GM23338 (cell line): Measurements from ENCODE around the gene XIRP2. TPM values are rescaled to one million over a fixed set of nuclear protein-coding genes. Genes with fewer than 3 reads are reported as not detected.
"Not testable (repeated sequence)": the region's sequence is repeated elsewhere in the genome, so short reads cannot be mapped to it uniquely, and the experiment has no call there.

Experiments used
- ATAC-seq: fragments of 200-7000 bp; cut with Tn5 transposase; 3 replicates; pipeline ENCODE4 v1.9.1; 2020
- DNase-seq: peaks from one replicate; pipeline ENCODE4 v3.0.0-alpha.2; 2015; ENCODE audit warnings: low spot score
- H2AFZ ChIP-seq: fragments of 200-600 bp; sonication (generic); 2 replicates; pipeline ENCODE4 v1.8.0; 2016; ENCODE audit warnings: antibody characterized with exemption, mild to moderate bottlenecking, moderate library complexity
- H3F3A ChIP-seq: fragments of 200-600 bp; sonication (generic); replicated peaks from 2 replicates; pipeline ENCODE4 v1.8.0; 2017; ENCODE audit warnings: antibody characterized with exemption, mixed run types, low read depth
- H3K27ac ChIP-seq: fragments of 200-600 bp; sonication (generic); 2 replicates; pipeline ENCODE4 v1.6.1; 2016; ENCODE audit warnings: low read depth
- H3K27me3 ChIP-seq: fragments of 200-600 bp; sonication (generic); 2 replicates; pipeline ENCODE4 v1.8.0; 2016; ENCODE audit warnings: mild to moderate bottlenecking, mixed run types, moderate library complexity; ENCODE audit not compliant: insufficient read depth
- H3K36me3 ChIP-seq: fragments of 200-600 bp; sonication (generic); 2 replicates; pipeline ENCODE4 v1.8.0; 2016; ENCODE audit warnings: mild to moderate bottlenecking; ENCODE audit not compliant: insufficient read depth
- H3K4me1 ChIP-seq: fragments of 200-600 bp; sonication (generic); 2 replicates; pipeline ENCODE4 v1.8.0; 2016; ENCODE audit warnings: mild to moderate bottlenecking, moderate library complexity; ENCODE audit not compliant: insufficient read depth
- H3K4me2 ChIP-seq: fragments of 200-600 bp; sonication (generic); 2 replicates; pipeline ENCODE4 v1.7.1; 2017; ENCODE audit warnings: mixed run types
- H3K4me3 ChIP-seq: fragments of 200-600 bp; sonication (generic); 2 replicates; pipeline ENCODE4 v1.6.1; 2016; ENCODE audit warnings: mixed run types
- H3K79me2 ChIP-seq: fragments of 200-600 bp; sonication (generic); replicated peaks from 2 replicates; pipeline ENCODE4 v1.8.0; 2017; ENCODE audit warnings: mild to moderate bottlenecking; ENCODE audit not compliant: insufficient read depth
- H3K9me2 ChIP-seq: fragments of 200-600 bp; sonication (generic); 2 replicates; pipeline ENCODE4 v1.8.0; 2017; ENCODE audit not compliant: insufficient read depth
- H4K20me1 ChIP-seq: fragments of 200-600 bp; sonication (generic); replicated peaks from 2 replicates; pipeline ENCODE4 v1.8.0; 2017; ENCODE audit warnings: mild to moderate bottlenecking; ENCODE audit not compliant: insufficient read depth
- H3K27ac Mint-ChIP-seq: 2 replicates; pipeline ENCODE4 v1.8.0; 2020; ENCODE audit warnings: inconsistent platforms, mild to moderate bottlenecking, moderate library complexity, mixed read lengths
- H3K27me3 Mint-ChIP-seq: 3 replicates; pipeline ENCODE4 v1.8.0; 2022; ENCODE audit warnings: low read depth, mild to moderate bottlenecking, moderate library complexity, mixed read lengths, inconsistent platforms; ENCODE audit not compliant: insufficient read depth, poor library complexity
- H3K36me3 Mint-ChIP-seq: 3 replicates; pipeline ENCODE4 v1.8.0; 2021; ENCODE audit warnings: low read depth, mild to moderate bottlenecking, inconsistent platforms, moderate library complexity, mixed read lengths
- H3K4me1 Mint-ChIP-seq: 3 replicates; pipeline ENCODE4 v1.8.0; 2020; ENCODE audit warnings: mild to moderate bottlenecking, inconsistent platforms, mixed read lengths
- H3K4me3 Mint-ChIP-seq: 3 replicates; pipeline ENCODE4 v1.8.0; 2021; ENCODE audit warnings: moderate library complexity, mild to moderate bottlenecking, inconsistent platforms, mixed read lengths
- H3K9me3 Mint-ChIP-seq: 3 replicates; pipeline ENCODE4 v1.8.0; 2020; ENCODE audit warnings: moderate library complexity, mild to moderate bottlenecking, inconsistent platforms, mixed read lengths
- EZH2 ChIP-seq: fragments of 200-600 bp; sonication (generic); IDR thresholded peaks from one replicate; pipeline ENCODE4 v1.8.0; 2017; ENCODE audit warnings: antibody characterized with exemption, mild to moderate bottlenecking, low read depth; ENCODE audit not compliant: unreplicated experiment
- NANOG ChIP-seq: IDR thresholded peaks from 2 replicates; pipeline ENCODE4 v1.6.1; 2016; ENCODE audit warnings: antibody characterized with exemption, borderline replicate concordance
- POLR2AphosphoS5 ChIP-seq: IDR thresholded peaks from 2 replicates; pipeline ENCODE4 v1.6.1; 2016; ENCODE audit warnings: antibody characterized with exemption, low read depth
- STAT1 ChIP-seq: IDR thresholded peaks from one replicate; pipeline ENCODE4 v1.6.1; 2016; ENCODE audit warnings: antibody characterized with exemption; ENCODE audit not compliant: unreplicated experiment
- ZNF114 ChIP-seq: fragments of 250-450 bp; sonication (Bioruptor Pico); IDR thresholded peaks from 2 replicates; pipeline ENCODE4 v1.5.0; 2020; ENCODE audit warnings: mild to moderate bottlenecking, moderate library complexity
- ZNF331 ChIP-seq: fragments of 250-450 bp; sonication (Bioruptor Pico); IDR thresholded peaks from 2 replicates; pipeline ENCODE4 v1.5.0; 2020; ENCODE audit warnings: low read depth, mild to moderate bottlenecking, moderate library complexity
- polyA plus RNA-seq: library from polyadenylated mRNA; unstranded; fragments of >200 nt; fragmentation: Nextera tagmentation; extraction: Ambion mirVana; gene quantifications from 2 replicates; pipeline ENCODE4 v1.2.1, GENCODE V29; 2016
- total RNA-seq: library from RNA; depleted of rRNA; stranded (reverse); fragments of >200 nt; shearing (Covaris generic); gene quantifications from 2 replicates; pipeline ENCODE4 v1.2.3, GENCODE V29; 2014
- TF ChIP-seq, protein P1 (sequence below): IDR thresholded peaks from 2 replicates; pipeline ENCODE4 v1.6.1; 2016; ENCODE audit warnings: antibody characterized with exemption

The XIRP2 gene
- total and polyA plus RNA-seq, 2 experiments from 2014 or later, result 0.17 to 0.31 TPM

DNA sequence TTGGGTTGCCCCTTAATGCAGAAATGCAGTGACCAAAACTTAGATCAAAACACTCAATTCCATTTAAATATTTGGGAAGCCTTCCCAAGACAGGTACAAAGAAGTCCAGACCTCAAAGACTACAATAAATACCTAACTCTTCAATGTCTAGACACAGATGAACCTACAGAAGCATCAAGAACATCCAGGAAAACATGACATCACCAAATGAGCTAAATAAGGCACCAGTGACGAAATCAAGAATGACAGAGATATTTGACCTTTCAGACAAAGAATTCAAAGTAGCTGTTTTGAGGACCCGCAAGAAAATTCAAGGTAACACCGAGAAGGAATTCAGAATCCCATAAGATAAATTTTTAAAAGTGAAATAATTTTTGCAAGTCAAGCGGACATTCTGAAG lies 140.2 kb downstream of the XIRP2 start:
- no peak overlapping the region for H3K4me3 ChIP-seq
- H3K36me3 ChIP-seq, result no peaks in the 10 kb centered on the region; the same call in 1 of the 2 replicates
- H3K4me2 ChIP-seq, result no peak overlapping the region
- H3K27me3 ChIP-seq, result no peaks in the 10 kb centered on the region
- ATAC-seq, result no peak
- TF ChIP-seq POLR2AphosphoS5, result no peak
- no peak for TF ChIP-seq STAT1
- TF ChIP-seq NANOG, result no peak
- TF ChIP-seq ZNF114, result no peak
- TF ChIP-seq, protein P1, sequence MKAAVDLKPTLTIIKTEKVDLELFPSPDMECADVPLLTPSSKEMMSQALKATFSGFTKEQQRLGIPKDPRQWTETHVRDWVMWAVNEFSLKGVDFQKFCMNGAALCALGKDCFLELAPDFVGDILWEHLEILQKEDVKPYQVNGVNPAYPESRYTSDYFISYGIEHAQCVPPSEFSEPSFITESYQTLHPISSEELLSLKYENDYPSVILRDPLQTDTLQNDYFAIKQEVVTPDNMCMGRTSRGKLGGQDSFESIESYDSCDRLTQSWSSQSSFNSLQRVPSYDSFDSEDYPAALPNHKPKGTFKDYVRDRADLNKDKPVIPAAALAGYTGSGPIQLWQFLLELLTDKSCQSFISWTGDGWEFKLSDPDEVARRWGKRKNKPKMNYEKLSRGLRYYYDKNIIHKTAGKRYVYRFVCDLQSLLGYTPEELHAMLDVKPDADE, result no peak
- TF ChIP-seq EZH2, result no peak
- H3K9me3 Mint-ChIP-seq, result peaks cover 16% of the 10 kb centered on the region
- H3K4me1 Mint-ChIP-seq, result no peaks in the 10 kb centered on the region
- peaks cover 16% of the 10 kb centered on the region; the same call in 1 of the 2 replicates for H3K9me2 ChIP-seq
- H3K4me3 Mint-ChIP-seq, result no peak overlapping the region
- no peaks in the 10 kb centered on the region for H3K4me1 ChIP-seq
- DNase-seq, result no peak
- no peak overlapping the region for H2AFZ ChIP-seq
- no peaks in the 10 kb centered on the region for H3F3A ChIP-seq
- no peaks in the 10 kb centered on the region for H3K79me2 ChIP-seq
- H3K27ac ChIP-seq, result no peak overlapping the region
- no peaks in the 10 kb centered on the region for H4K20me1 ChIP-seq
- H3K27ac Mint-ChIP-seq, result no peak overlapping the region
- H3K36me3 Mint-ChIP-seq, result no peaks in the 10 kb centered on the region
- H3K27me3 Mint-ChIP-seq, result no peaks in the 10 kb centered on the region

DNA sequence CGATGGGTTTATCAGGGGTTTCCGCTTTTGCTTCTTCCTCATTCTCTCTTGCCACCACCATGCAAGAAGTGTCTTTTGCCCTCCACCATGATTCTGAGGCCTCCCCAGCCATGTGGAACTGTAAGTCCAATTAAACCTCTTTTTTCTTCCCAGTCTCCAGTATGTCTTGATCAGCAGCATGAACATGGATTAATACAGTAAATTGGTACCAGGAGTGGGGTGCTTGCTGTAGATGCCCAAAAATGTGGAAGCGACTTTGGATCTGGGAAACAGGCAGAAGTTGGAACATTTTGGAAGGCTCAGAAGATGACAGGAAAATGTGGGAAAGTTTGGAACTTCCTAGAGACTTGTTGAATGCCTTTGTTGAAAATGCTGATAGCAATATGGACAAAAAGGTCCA lies 146.7 kb downstream of the XIRP2 start:
- H4K20me1 ChIP-seq, result not testable (repeated sequence)

DNA sequence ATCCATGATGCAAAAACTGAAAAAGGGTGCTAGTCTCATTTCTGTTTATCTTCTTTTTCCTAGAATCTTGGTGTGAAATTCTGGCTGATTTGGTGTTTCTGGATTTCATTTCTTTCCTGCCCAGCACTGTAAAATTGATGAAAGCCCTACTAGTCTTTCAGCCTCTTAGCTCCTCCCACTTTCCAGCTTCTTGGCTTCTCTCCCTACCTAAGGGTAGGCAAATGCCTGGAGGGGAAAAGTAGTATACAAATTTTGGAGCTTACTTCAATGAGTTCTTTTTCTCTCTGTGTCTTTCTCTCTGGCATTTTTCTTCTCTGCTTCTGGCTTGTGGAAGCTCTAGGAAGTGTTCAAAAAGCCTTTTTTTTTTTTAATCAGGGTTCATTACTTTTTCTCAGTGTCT lies 160.5 kb downstream of the XIRP2 start:
- Histone ChIP-seq H3K27me3 (no peaks in the 10 kb centered on the region), H3K4me3 (no peak overlapping the region), H2AFZ (no peak overlapping the region), H3K9me2 (no peaks in the 10 kb centered on the region), H3K4me2 (no peak overlapping the region), H3K36me3 (no peaks in the 10 kb centered on the region), H3F3A (no peaks in the 10 kb centered on the region), H3K4me1 (no peaks in the 10 kb centered on the region), H3K79me2 (no peaks in the 10 kb centered on the region), H4K20me1 (no peaks in the 10 kb centered on the region), H3K27ac (no peak overlapping the region)
- no peak overlapping the region for H3K4me3 Mint-ChIP-seq
- H3K27ac Mint-ChIP-seq, result no peak overlapping the region
- H3K27me3 Mint-ChIP-seq, result no peaks in the 10 kb centered on the region
- no peak for TF ChIP-seq ZNF331 (CRISPR knock-in tag)
- peak; percentile 75 for DNase-seq
- peak; percentile 86 for ATAC-seq
- no peaks in the 10 kb centered on the region for H3K9me3 Mint-ChIP-seq
- H3K4me1 Mint-ChIP-seq, result peaks cover 5% of the 10 kb centered on the region; the same call in 2 of the 3 replicates
- H3K36me3 Mint-ChIP-seq, result no peaks in the 10 kb centered on the region

More for the DNA sequence above, 146.7 kb downstream of the XIRP2 start:
- Mint-ChIP-seq H3K9me3 (peaks cover 51% of the 10 kb centered on the region), H3K36me3 (peaks cover 10% of the 10 kb centered on the region; the same call in 2 of the 3 replicates)
- DNase-seq, H3K9me2 ChIP-seq, H3F3A ChIP-seq, H3K27me3 ChIP-seq, H3K4me1 Mint-ChIP-seq, H3K27ac ChIP-seq, H3K4me1 ChIP-seq, H3K27me3 Mint-ChIP-seq, H2AFZ ChIP-seq, H3K36me3 ChIP-seq, H3K27ac Mint-ChIP-seq, H3K79me2 ChIP-seq, H3K4me3 Mint-ChIP-seq, H3K4me3 ChIP-seq, H3K4me2 ChIP-seq, ATAC-seq: not testable (repeated sequence)
